GM21381 (cell line): ENCODE results near the gene KRT77.
"Not testable (repeated sequence)": the region's sequence is repeated elsewhere in the genome, so short reads cannot be mapped to it uniquely, and the experiment has no call there.

Experiments
- ATAC-seq: cut with Tn5 transposase; IDR thresholded peaks from one replicate; pipeline ENCODE4 v1.9.1; 2021; ENCODE audit warnings: mild to moderate bottlenecking, moderate library complexity; ENCODE audit not compliant: unreplicated experiment

The KRT77 gene

GRCh38 chr12:52703424-52703823 lies at the start of gene KRT77:
Gene KRT77, minus strand, starts transcription at chr12:52703524. Its CDS starts 90 bp downstream, at chr12:52703434.
- ATAC-seq, result no peak

GRCh38 chr12:52752516-52752915 lies 49.2 kb upstream of the KRT77 start:
- no peak for ATAC-seq

GRCh38 chr12:52751795-52752194 lies 48.5 kb upstream of the KRT77 start:
- no peak for ATAC-seq

GRCh38 chr12:52750532-52750931 lies 47.2 kb upstream of the KRT77 start:
- not testable (repeated sequence) for ATAC-seq

DNA sequence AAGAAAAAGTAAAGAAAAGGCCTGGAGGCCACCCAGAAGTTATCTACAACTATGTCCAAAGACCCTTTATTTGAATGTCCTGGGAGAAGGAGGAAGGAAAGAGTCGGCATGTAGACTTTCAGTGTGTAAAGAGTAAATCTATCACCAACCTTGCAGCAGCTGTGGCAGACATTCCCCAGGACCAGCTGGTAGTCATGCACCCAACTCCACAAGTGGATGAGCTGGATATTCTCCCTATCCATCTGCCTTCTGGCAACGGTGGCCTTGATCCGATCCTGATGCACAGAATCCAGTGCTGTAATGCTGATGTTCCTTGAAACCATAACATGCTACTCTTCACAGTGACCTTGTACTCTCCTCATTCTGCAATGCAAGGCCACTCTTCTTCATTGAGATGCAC lies 46.5 kb upstream of the KRT77 start:
- no peak for ATAC-seq

DNA sequence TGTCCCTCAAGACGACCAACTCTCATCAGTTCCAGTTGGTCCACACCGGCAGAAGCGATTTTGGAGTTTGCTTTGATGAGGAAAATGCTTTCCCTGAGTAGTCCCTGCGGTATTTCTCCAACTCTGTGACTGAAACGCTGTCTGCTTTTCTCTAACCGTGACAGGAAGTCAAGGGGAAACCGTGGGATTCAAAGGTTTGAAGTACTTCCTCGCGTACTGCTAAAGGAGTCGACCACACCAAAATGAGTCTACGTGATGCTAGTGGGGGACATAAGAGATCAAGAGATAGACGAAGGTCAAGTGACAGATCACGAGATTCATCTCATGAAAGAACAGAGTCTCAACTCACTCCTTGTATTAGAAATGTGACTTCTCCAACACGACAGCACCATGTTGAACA lies 45.3 kb upstream of the KRT77 start:
- ATAC-seq, result no peak

GRCh38 chr12:52745554-52745953 lies 42.2 kb upstream of the KRT77 start:
- no peak for ATAC-seq

GRCh38 chr12:52744493-52745156 lies 41.3 kb upstream of the KRT77 start:
- no peak for ATAC-seq

- no peak for ATAC-seq
Measured at GRCh38 chr12:52742822-52743457, 39.6 kb upstream of the KRT77 start.

- no peak for ATAC-seq
Measured at GRCh38 chr12:52742196-52742580, 38.9 kb upstream of the KRT77 start.

GRCh38 chr12:52741375-52742195 lies 38.3 kb upstream of the KRT77 start:
- no peak for ATAC-seq

- ATAC-seq, result no peak
Measured at GRCh38 chr12:52740584-52740983, 37.3 kb upstream of the KRT77 start.

DNA sequence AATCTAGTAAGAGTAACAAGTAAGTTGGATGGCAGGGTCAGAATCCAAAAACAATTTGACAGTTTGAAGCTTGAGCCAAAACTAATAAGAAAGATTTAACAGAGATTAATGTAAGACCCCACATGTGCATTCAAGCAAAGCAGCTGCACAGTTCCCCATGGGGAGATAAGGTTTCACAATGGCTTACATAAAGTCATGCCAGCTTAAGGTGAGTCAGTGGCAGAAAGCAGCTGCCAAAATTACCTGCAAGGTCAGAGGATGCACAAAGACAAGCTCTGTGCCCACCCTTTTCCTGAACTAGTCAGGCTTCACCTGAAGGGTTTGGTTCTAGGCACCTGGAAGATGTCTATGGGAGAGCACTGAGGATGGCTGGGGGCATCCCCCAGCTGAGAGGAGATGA lies 36.6 kb upstream of the KRT77 start:
- ATAC-seq, result no peak

DNA sequence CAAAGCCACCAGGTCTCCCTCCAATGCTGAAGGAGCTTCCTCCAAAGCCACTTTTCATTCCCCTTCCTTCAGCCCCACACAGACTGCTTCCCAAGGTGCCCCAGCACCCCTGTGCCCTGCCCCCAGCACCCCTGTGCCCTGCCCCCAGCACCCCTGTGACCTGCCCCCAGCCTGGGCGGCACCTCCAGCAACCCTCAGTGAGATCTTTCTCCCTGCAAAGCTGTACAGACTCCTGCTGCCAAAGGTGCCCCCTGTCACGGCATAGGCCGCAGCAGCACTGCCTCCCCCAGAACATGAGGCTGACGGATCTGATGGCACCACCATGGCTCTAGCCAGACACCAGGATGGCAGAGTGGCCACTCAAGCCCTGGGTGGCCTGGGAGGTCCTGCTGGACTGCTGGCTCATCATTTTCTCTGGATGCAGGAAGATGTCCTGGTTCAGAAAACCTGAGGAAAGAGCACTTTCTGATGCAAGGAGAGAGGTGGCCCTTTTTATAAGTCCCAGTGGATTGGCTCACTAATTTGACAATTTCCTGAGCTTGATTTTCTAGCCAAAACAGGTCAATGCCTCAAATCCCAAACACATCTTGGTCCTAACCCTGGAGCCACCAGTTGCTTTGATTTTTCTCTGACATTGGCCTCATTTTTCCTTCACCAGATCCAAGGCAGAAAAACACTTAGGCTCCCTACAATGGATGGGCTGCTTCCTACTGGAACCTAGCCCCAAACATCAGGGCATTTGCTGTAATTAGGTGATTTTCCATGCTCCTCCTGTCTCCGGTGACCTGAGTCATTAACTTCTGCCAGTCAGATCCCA lies 32.7 kb upstream of the KRT77 start:
- no peak for ATAC-seq

- no peak for ATAC-seq
Measured at GRCh38 chr12:52735106-52735505, 31.8 kb upstream of the KRT77 start.

- ATAC-seq, result no peak
Measured at GRCh38 chr12:52730793-52731192, 27.5 kb upstream of the KRT77 start.

GRCh38 chr12:52730383-52730782 lies 27.1 kb upstream of the KRT77 start:
- no peak for ATAC-seq

- ATAC-seq, result no peak
Measured at GRCh38 chr12:52729147-52729546, 25.8 kb upstream of the KRT77 start.

- no peak for ATAC-seq
Measured at GRCh38 chr12:52728374-52728773, 25.1 kb upstream of the KRT77 start.

DNA sequence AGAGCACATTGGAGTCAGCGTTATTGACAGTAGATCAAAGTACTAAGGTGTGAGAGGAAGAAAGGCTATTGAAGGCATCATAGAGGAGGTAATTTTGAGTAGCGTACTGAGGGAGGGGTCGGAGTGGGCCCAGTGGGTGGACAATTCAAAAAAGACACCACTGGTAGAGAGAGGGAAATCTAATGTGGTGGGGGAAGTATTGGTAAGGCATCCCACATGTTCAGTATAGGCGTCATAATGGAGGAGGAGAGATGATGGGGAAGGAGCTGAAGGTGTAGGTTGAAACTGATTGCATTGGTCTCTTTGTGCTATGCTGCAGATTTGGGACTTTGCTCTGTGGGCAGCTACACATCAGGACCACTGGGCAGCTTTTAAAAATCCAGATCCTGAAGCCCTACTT lies 23.7 kb upstream of the KRT77 start:
- ATAC-seq, result no peak

DNA sequence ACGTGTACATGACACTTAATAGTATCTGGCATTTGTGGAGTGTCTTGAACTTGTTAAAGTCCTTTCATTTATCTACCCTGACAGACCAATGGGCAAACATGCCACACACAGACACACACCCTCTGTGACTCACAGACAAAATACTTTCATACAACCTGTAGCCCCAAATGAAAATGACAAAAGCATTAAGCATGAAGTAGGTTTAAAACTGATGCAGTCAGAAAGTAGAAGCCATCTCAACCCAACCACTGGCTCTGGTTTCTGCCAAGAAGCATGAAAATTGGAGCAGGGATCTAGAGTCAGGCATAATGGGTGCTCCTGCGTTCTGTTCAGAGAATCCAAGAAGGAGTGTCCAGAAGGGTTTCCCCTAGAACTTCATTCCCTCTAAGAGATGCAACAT lies 23.1 kb upstream of the KRT77 start:
- no peak for ATAC-seq
